H9 (cell line): ENCODE data around the gene ANKRD44. TPM values are rescaled to one million over a fixed set of nuclear protein-coding genes. Genes with fewer than 3 reads are reported as not detected.

Experiments used
- DNase-seq: peaks from one replicate; pipeline ENCODE4 v3.0.0-alpha.2; 2017
- H2AFZ ChIP-seq: one replicate; pipeline ENCODE4 v1.6.1; 2013; ENCODE audit warnings: mild to moderate bottlenecking, low read length, control low read depth, moderate library complexity
- H2AK5ac ChIP-seq: 2 replicates; pipeline ENCODE4 v1.6.1; 2013; ENCODE audit warnings: low read length, control low read depth, mixed read lengths; ENCODE audit not compliant: insufficient read length
- H2BK120ac ChIP-seq: one replicate; pipeline ENCODE4 v1.6.1; 2013; ENCODE audit warnings: low read depth, mild to moderate bottlenecking, low read length, control low read depth, inconsistent platforms; ENCODE audit not compliant: poor library complexity, severe bottlenecking
- H2BK12ac ChIP-seq: 2 replicates; pipeline ENCODE4 v1.6.1; 2013; ENCODE audit warnings: low read length, control low read depth, mixed read lengths, low read depth; ENCODE audit not compliant: insufficient read length
- H2BK15ac ChIP-seq: 2 replicates; pipeline ENCODE4 v1.6.1; 2013; ENCODE audit warnings: low read depth, low read length, control low read depth
- H2BK20ac ChIP-seq: one replicate; pipeline ENCODE4 v1.6.1; 2013; ENCODE audit warnings: low read depth, mild to moderate bottlenecking, low read length, control low read depth, inconsistent platforms; ENCODE audit not compliant: poor library complexity, severe bottlenecking
- H2BK5ac ChIP-seq: 2 replicates; pipeline ENCODE4 v1.6.1; 2013; ENCODE audit warnings: low read length, control low read depth, mixed read lengths; ENCODE audit not compliant: insufficient read length
- H3K14ac ChIP-seq: 2 replicates; pipeline ENCODE4 v1.6.1; 2013; ENCODE audit warnings: low read length, control low read depth; ENCODE audit not compliant: insufficient read depth
- H3K18ac ChIP-seq: 2 replicates; pipeline ENCODE4 v1.6.1; 2013; ENCODE audit warnings: low read depth, mild to moderate bottlenecking, mixed read lengths, low read length, control low read depth; ENCODE audit not compliant: insufficient read length
- H3K23ac ChIP-seq: 2 replicates; pipeline ENCODE4 v1.6.1; 2013; ENCODE audit warnings: low read length, control low read depth, mixed read lengths, low read depth; ENCODE audit not compliant: insufficient read length
- H3K23me2 ChIP-seq: 2 replicates; pipeline ENCODE4 v1.6.1; 2013; ENCODE audit warnings: low read depth, mild to moderate bottlenecking, mixed read lengths, low read length, control low read depth; ENCODE audit not compliant: insufficient read length, poor library complexity, severe bottlenecking
- H3K27ac ChIP-seq: 2 replicates; pipeline ENCODE4 v1.5.1; 2013; ENCODE audit warnings: low read length, control low read depth, mixed read lengths, low read depth; ENCODE audit not compliant: insufficient read length
- H3K27me3 ChIP-seq: 2 replicates; pipeline ENCODE4 v1.6.1; 2013; ENCODE audit warnings: low read length, control low read depth, inconsistent platforms; ENCODE audit not compliant: insufficient read depth
- H3K4ac ChIP-seq: 2 replicates; pipeline ENCODE4 v1.6.1; 2013; ENCODE audit warnings: low read depth, mild to moderate bottlenecking, control low read depth, inconsistent platforms, low read length, moderate library complexity
- H3K4me1 ChIP-seq: 2 replicates; pipeline ENCODE4 v1.6.1; 2013; ENCODE audit warnings: low read length, control low read depth, inconsistent platforms; ENCODE audit not compliant: insufficient read depth
- H3K4me2 ChIP-seq: 2 replicates; pipeline ENCODE4 v1.6.1; 2013; ENCODE audit warnings: low read length, control low read depth, mixed read lengths; ENCODE audit not compliant: insufficient read length, insufficient read depth
- H3K56ac ChIP-seq: 2 replicates; pipeline ENCODE4 v1.6.1; 2013; ENCODE audit warnings: low read depth, mild to moderate bottlenecking, mixed read lengths, low read length, control low read depth; ENCODE audit not compliant: insufficient read length
- H3K79me1 ChIP-seq: 2 replicates; pipeline ENCODE4 v1.6.1; 2013; ENCODE audit warnings: low read depth, mild to moderate bottlenecking, moderate library complexity, low read length, control low read depth, inconsistent platforms; ENCODE audit not compliant: insufficient read depth, poor library complexity, severe bottlenecking
- H3K79me2 ChIP-seq: 2 replicates; pipeline ENCODE4 v1.6.1; 2013; ENCODE audit warnings: low read length, control low read depth, inconsistent platforms; ENCODE audit not compliant: insufficient read depth
- H3K9ac ChIP-seq: 2 replicates; pipeline ENCODE4 v1.6.1; 2013; ENCODE audit warnings: low read length, control low read depth, mixed read lengths; ENCODE audit not compliant: insufficient read length; ENCODE audit errors: extremely low read depth
- H3K9me3 ChIP-seq: one replicate; pipeline ENCODE4 v1.6.1; 2013; ENCODE audit warnings: low read depth, low read length, inconsistent platforms; ENCODE audit not compliant: control insufficient read depth
- H3T11ph ChIP-seq: one replicate; pipeline ENCODE4 v1.6.1; 2013; ENCODE audit warnings: mild to moderate bottlenecking, low read length, control low read depth, inconsistent platforms
- H4K20me1 ChIP-seq: one replicate; pipeline ENCODE4 v1.6.1; 2013; ENCODE audit not compliant: control insufficient read depth, insufficient read length, insufficient read depth
- H4K5ac ChIP-seq: 2 replicates; pipeline ENCODE4 v1.6.1; 2013; ENCODE audit warnings: low read depth, mild to moderate bottlenecking, mixed read lengths, low read length, control low read depth; ENCODE audit not compliant: insufficient read length
- H4K8ac ChIP-seq: replicated peaks from 2 replicates; pipeline ENCODE4 v1.6.1; 2013; ENCODE audit warnings: low read length, control low read depth, mixed read lengths, low read depth; ENCODE audit not compliant: insufficient read length
- H4K91ac ChIP-seq: 2 replicates; pipeline ENCODE4 v1.6.1; 2013; ENCODE audit warnings: low read depth, mild to moderate bottlenecking, moderate library complexity, mixed read lengths, low read length, control low read depth; ENCODE audit not compliant: insufficient read length
- H3K27ac Mint-ChIP-seq, 3 experiments: 2 replicates in 2 of 3; 3 replicates in 1 of 3; pipeline ENCODE4 v1.8.0; 2020 to 2021; ENCODE audit warnings: mixed read lengths in 3 of 3, mild to moderate bottlenecking in 1 of 3, moderate library complexity in 1 of 3
- H3K27me3 Mint-ChIP-seq: 2 replicates; pipeline ENCODE4 v1.8.0; 2021; ENCODE audit warnings: low read depth, mild to moderate bottlenecking, moderate library complexity, mixed read lengths
- H3K36me3 Mint-ChIP-seq, 3 experiments: 2 replicates in 2 of 3; 3 replicates in 1 of 3; pipeline ENCODE4 v1.8.0; 2020 to 2021; ENCODE audit warnings: low read depth in 3 of 3, mixed read lengths in 3 of 3; ENCODE audit not compliant: insufficient read depth in 1 of 3
- H3K4me1 Mint-ChIP-seq, 2 experiments: 2 replicates each; pipeline ENCODE4 v1.8.0; 2020; ENCODE audit warnings: mixed read lengths in 2 of 2
- H3K4me3 Mint-ChIP-seq, 2 experiments: 2 replicates in 1 of 2; 3 replicates in 1 of 2; pipeline ENCODE4 v1.8.0; 2020 to 2021; ENCODE audit warnings: mild to moderate bottlenecking in 2 of 2, mixed read lengths in 2 of 2, moderate library complexity in 1 of 2
- H3K9me3 Mint-ChIP-seq, 2 experiments: 2 replicates in 1 of 2; 3 replicates in 1 of 2; pipeline ENCODE4 v1.8.0; 2020; ENCODE audit warnings: mild to moderate bottlenecking in 2 of 2, mixed read lengths in 2 of 2, moderate library complexity in 1 of 2
- WGBS: extraction: QIAGEN DNeasy Blood & Tissue Kit; methylation state at CpG from one replicate; pipeline ENCODE4 v1.1.7; 2013; ENCODE audit warnings: missing lambda C conversion rate, low lambda C conversion rate, mixed read lengths; ENCODE audit not compliant: insufficient read length; ENCODE audit errors: extremely low coverage; 5-methylcytosine and 5-hydroxymethylcytosine counted together
- total RNA-seq: library from RNA; stranded (reverse); gene quantifications from 2 replicates; pipeline ENCODE4 v1.2.1, GENCODE V29; 2021
- TF ChIP-seq, protein P1 (sequence below): fragments of 200-600 bp; sonication (generic); conservative IDR thresholded peaks from 3 replicates; pipeline ENCODE4 v1.8.0; 2021; ENCODE audit warnings: antibody characterized with exemption, mild to moderate bottlenecking

Gene ANKRD44
- total RNA-seq, 1 experiment from 2014 or later, result 1.9 TPM

GRCh38 chr2:197312186-197312585 lies 1.6 kb upstream of the ANKRD44 start:
- Mint-ChIP-seq H3K4me3 (no peak overlapping the region), H3K27ac (no peak overlapping the region), H3K36me3 (no peaks in the 10 kb centered on the region), H3K4me1 (peaks cover 10 to 11% of the 10 kb centered on the region in 2 experiments), H3K9me3 (no peaks in the 10 kb centered on the region), H3K27me3 (peaks cover 61% of the 10 kb centered on the region)
- H2BK12ac ChIP-seq, result no peak overlapping the region
- H3T11ph ChIP-seq, result no peak overlapping the region
- no peak overlapping the region for H2AFZ ChIP-seq
- H3K9me3 ChIP-seq, result no peaks in the 10 kb centered on the region
- H3K79me1 ChIP-seq, result no peaks in the 10 kb centered on the region
- no peak overlapping the region for H3K4ac ChIP-seq
- no peaks in the 10 kb centered on the region for H4K20me1 ChIP-seq
- no peaks in the 10 kb centered on the region for H3K79me2 ChIP-seq
- H3K18ac ChIP-seq, result no peak overlapping the region
- no peak overlapping the region for H2BK20ac ChIP-seq
- no peak for DNase-seq
- no peak overlapping the region for H2BK15ac ChIP-seq
- H3K56ac ChIP-seq, result no peak overlapping the region
- H3K4me1 ChIP-seq, result no peaks in the 10 kb centered on the region
- peaks cover 8% of the 10 kb centered on the region; the same call in 1 of the 2 replicates for H3K27me3 ChIP-seq
- WGBS, result no CpG with 5 or more reads among the region's 3 CpGs
- no peak overlapping the region for H3K4me2 ChIP-seq
- H2BK120ac ChIP-seq, result no peak overlapping the region
- no peak overlapping the region for H3K23ac ChIP-seq
- H4K91ac ChIP-seq, result no peak overlapping the region
- TF ChIP-seq, protein P1, sequence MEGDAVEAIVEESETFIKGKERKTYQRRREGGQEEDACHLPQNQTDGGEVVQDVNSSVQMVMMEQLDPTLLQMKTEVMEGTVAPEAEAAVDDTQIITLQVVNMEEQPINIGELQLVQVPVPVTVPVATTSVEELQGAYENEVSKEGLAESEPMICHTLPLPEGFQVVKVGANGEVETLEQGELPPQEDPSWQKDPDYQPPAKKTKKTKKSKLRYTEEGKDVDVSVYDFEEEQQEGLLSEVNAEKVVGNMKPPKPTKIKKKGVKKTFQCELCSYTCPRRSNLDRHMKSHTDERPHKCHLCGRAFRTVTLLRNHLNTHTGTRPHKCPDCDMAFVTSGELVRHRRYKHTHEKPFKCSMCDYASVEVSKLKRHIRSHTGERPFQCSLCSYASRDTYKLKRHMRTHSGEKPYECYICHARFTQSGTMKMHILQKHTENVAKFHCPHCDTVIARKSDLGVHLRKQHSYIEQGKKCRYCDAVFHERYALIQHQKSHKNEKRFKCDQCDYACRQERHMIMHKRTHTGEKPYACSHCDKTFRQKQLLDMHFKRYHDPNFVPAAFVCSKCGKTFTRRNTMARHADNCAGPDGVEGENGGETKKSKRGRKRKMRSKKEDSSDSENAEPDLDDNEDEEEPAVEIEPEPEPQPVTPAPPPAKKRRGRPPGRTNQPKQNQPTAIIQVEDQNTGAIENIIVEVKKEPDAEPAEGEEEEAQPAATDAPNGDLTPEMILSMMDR, result no peak
- no peak overlapping the region for H3K9ac ChIP-seq
- no peak overlapping the region for H2AK5ac ChIP-seq
- no peak overlapping the region for H4K8ac ChIP-seq
- H3K27ac ChIP-seq, result no peak overlapping the region
- peaks cover 11% of the 10 kb centered on the region for H3K23me2 ChIP-seq
- H2BK5ac ChIP-seq, result no peak overlapping the region
- no peak overlapping the region for H3K14ac ChIP-seq
- no peak overlapping the region for H4K5ac ChIP-seq
